HG03571 (cell line): ENCODE data around the gene EBF3.

Experiments used
- ATAC-seq: cut with Tn5 transposase; IDR thresholded peaks from one replicate; pipeline ENCODE4 v1.9.1; 2021; ENCODE audit not compliant: unreplicated experiment

EBF3 gene

DNA sequence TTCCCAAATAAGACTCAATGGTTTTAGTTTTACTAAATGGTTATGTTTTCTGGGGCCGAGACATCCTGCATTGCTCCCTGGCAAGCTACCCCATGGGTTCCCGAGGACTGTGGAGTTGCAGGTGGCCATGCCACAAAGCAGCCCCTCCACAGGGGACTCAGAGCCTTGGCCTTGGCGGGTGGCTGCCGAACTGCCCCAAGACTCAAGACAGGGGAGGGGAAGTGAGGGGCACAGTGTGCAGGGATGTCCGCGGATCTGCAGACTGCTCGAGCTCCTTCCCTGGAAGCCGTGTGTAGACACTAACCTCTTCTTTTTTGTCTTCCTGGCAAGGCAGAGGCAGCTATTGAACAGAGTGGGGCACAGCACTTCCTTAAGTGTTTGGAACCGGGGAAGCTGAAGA, 154.6 kb downstream of the EBF3 start:
- ATAC-seq, result no peak

DNA sequence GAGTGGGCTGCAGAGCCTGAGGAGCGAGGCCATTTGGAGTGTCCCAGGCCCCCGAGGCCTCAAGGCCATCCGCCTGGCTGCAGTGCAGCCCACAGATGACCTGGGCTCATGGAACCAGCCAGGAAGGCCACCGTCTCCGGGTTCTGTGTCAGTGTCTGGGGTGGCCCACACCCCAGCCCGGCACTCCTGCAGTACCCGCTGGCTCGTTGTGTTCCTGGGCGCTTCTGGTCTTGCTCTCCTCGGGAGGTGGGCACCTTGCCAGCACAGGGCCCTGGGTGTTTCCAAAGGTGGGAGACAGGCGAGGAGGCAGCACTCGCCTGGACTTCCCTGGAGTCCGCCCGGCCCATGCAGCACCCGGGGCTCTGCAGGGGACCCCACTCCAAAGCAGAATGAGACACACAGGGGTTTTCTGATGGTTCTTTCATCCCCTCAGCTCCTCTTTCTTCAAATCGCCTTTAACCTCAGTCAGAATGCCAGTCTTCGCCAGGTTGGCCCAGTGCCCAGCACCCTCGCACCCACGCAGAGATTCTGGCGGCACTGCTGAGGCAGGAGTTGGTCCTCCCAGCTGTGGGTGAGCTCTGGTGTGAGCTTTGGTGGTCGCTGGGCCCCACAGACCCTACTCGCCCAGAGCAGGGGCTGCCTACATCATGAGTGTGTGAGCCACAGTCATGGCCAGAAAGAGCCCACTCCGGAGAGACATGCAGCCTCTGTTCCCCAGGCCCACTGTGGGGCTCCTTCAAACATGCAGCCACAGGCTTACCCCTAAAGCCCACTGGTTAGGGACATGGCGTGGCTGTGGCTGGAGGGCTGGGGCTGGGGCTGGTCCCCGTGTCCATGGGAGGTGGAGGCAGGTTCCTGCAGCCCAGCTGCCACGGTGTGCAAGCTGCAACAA, 155.7 kb downstream of the EBF3 start:
- no peak for ATAC-seq

DNA sequence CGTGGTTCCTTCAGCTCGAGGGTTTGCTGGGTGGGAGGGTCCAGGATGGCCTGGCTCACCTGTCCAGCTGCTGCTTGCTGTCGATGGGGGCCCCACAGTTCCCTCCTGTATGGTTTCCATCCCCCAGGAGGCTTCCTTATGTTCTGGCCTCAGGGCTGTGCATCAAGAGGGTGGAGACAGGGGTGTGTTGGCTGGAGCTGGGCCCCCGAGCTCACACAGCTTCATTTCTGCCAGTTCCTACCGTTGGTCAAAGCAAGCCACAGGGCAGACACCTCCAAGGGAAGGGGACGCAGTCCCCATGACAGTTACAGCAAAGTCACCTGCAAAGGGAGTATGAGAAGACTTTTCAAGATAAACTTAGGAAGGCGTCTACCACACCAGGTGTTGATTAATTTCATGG, 156.9 kb downstream of the EBF3 start:
- ATAC-seq, result no peak

DNA sequence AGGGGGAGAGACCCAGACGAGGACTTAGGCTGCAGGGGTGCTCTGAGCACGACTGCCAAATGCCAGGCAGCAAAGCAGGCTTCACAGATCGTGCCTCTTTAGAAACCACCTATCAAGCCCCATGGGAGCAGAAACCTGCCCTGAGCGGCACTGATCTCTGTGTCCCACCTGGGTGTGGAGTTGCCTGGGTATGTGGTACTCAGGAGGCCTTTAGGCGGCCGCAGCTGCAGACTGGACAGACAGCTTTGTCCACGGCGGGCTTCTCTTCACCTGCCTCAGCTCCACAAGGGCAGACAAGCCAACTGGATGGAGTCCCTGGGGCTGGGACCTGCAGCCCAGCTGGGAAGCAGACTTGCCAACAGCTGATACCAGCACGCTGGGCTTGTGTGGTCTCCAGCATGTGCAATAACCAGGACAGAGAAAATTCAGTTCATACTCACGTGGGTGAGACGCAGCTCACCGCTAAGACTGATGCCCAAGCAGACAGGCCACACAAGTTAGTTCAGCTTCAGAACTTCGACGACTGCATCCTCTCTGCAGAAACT, 163.2 kb downstream of the EBF3 start:
- ATAC-seq, result no peak

DNA sequence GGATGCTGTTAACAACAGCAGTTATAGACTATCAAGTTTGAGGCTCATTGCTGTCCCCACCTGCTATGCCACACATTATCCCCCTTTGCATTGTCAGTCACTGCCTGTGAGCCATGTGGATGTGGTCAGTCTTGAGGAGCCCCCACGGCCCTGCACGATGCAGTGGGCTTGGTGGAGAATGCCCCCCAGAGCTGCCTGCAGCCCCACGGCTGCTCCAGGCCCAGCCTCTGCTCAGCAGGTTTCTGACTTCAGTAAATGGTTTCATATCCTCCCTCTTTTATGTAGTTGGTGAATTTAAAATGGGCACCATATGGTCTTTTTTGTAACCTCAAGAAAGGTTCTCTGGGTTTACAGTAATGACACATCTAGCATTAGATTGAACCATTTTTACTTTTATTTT, 164.1 kb downstream of the EBF3 start:
- ATAC-seq, result no peak

DNA sequence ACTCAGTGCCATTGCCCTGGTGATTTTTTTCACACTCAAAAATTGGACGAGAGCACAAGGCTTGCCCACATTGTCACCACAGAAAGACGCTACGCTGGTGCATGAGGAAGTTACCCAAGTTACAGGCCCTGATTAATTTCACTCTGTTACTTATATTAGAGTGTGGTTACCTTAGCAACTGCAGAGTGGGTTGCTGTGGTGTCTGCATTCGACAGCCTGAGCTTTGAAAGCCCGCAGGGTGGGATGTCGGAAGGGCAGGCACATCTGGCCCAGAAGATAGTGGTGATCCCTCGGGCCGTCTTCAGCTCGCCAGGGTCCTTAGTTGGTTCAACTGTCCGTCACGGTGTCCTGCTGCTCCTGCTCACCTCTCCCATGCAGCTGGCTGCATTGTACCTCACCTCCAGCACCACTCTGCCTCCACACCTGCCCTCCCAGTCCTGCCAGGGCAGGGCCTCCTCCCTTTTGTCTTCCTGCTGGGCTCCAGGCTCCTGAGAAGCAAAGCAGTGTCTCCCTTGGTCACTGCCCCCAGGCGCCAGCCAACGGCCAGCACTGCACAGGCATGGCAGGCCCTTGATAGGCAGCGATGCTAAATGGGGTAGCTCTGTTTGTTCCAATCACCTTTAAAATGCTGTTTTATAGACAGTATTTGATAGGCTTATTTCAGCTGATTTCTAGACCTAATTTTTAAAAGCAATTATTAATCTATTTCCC, 167.2 kb downstream of the EBF3 start:
- ATAC-seq, result no peak

DNA sequence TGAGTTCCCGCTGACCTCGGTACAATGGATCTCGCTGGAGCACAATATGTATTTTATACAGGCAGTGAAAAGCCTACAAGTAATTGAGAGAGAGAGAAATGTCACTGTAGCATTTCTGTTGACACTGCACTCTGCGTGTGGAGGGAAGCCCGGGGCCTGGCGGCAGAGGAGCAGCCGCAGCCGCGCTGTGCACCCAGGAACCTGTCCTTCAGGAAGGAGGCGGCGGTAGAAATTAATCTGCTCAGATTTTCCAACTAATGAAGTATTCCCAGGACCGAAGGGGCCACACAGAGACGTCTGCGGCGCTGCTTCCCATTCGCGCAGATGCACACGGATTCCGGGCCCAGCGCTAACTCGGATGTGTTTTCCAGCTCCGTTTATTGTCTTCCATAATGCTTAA, 170.1 kb downstream of the EBF3 start:
- ATAC-seq, result no peak

DNA sequence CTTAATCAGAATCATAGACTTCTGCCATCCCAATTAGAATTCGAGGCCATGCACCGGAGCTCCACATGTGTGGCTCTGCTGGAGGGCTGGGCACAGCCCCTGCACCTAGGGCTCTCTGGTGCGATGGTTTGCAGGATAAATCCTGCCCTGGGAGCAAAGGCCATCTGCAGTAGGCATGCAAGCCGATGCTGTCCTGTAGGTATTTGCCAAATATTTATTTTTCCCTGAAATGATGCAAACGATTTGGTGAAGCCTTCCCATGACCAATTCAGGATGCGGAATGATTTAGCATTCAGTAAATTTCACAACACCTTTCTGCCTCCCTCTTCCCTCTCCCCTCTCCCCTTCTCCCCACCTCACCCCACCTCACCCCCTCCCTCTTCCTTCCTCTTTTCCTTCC, 170.6 kb downstream of the EBF3 start:
- ATAC-seq, result no peak

DNA sequence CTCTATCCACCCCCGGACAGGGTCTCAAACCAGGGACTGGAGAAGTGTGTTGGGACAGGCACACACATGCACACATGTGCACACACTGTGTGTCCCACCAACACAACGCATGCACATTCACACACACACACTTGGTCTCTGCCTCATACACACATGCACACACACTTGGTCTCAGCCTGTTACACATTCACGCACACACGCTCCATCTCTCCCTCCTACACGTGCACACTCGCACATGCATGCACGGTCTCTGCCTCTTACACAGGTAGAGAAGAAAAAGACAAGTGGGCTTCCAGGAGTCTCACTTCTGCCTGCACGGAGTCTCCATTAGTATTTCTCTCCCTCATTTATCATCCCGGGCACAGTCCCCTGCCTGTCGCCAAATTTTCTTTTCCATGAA, 171.2 kb downstream of the EBF3 start:
- no peak for ATAC-seq

DNA sequence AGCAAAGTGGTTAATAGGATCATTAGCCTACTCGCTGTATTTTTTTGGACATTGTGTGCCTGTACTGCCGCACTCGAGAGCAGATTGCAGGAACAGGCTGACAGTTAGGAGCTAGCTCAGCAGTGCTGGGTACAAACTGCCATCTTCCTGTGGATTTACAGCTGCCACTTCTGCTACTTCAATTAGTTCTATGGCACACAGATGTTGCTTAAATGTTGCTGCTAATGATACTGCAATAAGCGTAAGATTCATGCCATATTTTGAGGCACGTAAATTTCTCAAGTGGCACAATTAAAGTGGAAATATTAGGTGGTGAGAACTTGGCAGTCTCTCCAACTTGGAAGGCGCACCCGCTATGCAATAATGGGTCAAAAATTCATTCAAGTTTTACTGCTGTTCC, 171.9 kb downstream of the EBF3 start:
- ATAC-seq, result no peak

DNA sequence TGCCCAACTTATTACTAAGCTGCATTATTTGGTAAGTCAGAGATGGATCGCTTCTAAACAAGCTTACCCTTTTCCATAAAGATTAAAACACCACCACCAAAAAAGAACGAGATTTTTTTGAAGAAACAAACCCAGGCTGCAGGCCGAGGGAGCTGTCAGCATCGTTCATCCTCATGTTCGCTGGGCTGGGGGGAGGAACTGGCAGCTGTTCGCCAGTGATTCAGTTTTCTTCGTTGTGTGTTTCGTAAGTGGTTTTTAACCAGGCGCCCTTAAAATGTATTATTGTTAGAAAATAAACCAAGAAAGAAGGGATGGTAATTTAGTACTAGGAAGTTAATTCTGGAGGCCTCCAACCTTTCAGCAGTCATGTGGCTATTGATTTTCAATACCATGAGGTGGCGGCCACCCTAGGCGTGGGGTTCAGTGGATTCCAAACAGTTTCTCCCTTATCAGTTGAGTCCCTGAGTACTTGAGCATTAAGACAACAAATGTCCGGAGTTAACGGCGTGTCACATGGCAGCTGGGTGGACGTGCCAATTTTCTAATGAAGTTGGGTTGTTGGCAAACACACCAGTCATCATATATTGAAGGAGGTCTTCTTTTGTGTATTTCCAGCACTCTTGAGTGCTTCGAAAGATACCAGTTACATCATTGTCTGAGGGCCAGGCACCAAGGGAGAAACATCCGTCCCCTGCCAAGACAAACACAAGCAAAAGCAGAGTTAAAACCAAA, 173.2 kb downstream of the EBF3 start:
- ATAC-seq, result no peak

DNA sequence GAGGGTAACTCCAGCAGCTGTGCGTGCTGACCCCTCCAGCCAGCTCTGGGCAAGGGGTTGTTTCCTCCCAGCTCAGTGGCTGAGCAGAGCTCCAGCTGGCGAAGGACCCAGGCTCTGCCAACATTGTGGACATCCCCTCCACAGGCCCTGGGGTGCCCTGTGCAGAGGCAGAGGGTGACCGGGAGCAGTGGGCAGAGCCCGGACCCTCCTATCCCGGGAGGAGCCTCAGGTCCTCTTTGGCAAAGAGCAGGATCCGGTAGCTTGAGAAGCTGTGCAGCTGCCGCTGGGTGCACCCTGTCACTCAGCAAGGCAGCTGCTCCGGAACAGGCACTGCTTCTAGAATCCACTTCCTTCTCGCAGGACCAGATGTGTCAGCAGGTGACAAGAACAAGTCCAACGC, 175.9 kb downstream of the EBF3 start:
- no peak for ATAC-seq

DNA sequence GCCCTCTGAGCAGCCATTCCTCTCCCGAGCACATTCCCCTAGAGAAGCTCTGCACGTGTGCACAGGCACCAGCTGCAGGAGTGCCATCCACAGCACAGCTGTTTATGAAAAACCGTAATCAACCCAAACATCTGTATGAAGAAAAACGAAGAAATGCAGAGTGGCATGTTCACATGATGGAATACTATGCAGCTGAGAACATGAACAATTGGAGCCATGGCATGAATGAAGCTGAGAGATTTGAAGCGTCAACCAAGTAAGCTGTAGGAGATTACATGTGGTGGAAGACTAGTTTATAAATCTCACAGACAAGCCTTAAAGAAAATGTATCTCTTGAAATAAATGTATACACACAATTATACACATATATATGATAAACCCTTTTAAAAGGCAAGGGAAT, 176.5 kb downstream of the EBF3 start:
- ATAC-seq, result no peak

DNA sequence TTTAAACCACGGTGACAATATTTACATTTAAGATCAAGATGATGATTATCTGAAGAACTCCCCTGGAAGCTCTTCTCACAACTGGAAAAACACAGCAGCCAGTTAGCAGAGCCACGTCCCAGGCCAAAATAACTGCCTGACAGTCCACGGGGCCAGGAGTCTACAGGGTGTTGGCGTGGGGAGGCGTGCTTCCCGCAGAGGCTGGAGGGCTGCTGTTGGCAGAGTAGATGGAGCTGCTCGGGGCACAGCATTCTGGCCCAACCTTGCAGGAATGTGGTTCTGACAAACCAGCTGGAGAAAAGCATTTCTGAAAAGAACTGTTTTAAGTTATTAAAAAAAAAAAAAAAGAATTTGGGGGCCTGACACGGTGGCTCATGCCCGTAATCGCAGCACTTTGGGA, 177.9 kb downstream of the EBF3 start:
- no peak for ATAC-seq

DNA sequence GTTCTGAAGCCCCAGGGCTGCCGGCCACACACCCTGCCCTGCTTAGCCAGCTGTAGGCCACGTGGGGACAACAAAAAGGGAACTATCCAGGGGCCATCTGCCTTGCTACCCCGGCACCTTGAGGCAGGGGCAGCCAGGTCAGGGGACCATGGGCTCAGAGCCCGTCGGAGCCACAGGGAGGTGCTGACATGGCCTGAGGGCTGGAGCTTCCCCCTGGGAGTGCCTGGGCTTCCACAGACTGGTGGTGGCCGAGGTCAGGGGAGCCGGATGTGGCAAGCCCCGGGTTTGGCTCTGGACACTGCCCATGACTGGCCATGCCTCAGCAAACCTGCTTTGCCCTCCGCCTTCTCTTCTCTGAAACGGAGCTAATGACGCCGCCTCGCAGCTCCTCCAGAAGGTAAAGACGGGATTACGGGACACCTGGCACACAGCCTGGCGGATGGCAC, 178.5 kb downstream of the EBF3 start:
- ATAC-seq, result no peak
